Large intestine (tissue), 3 donors: ENCODE data around the gene DPP9. TPM values are rescaled to one million over a fixed set of nuclear protein-coding genes. Genes with fewer than 3 reads are reported as not detected.
"Not testable (repeated sequence)": the region's sequence is repeated elsewhere in the genome, so short reads cannot be mapped to it uniquely, and the experiment has no call there.

ENCODE experiments used
- DNase-seq, 2 donors: peaks; one replicate each; pipeline versions ENCODE4 v3.0.0 to v3.0.0-alpha.2; 2013
- H3K27ac ChIP-seq: one replicate; pipeline ENCODE4 v1.5.1; 2013; ENCODE audit warnings: low read length
- H3K27me3 ChIP-seq: 2 replicates; pipeline ENCODE4 v1.6.1; 2013; ENCODE audit warnings: low read length; ENCODE audit not compliant: control insufficient read depth, insufficient read depth
- H3K36me3 ChIP-seq: 2 replicates; pipeline ENCODE4 v1.6.1; 2013; ENCODE audit warnings: low read length; ENCODE audit not compliant: control insufficient read depth, insufficient read depth
- H3K4me1 ChIP-seq: one replicate; pipeline ENCODE4 v1.6.1; 2013; ENCODE audit warnings: low read length; ENCODE audit not compliant: control insufficient read depth, insufficient read depth
- H3K4me3 ChIP-seq: one replicate; pipeline ENCODE4 v1.5.1; 2013; ENCODE audit warnings: low read length
- H3K9me3 ChIP-seq: one replicate; pipeline ENCODE4 v1.6.1; 2013; ENCODE audit warnings: mild to moderate bottlenecking, low read depth, low read length, moderate library complexity; ENCODE audit not compliant: control insufficient read depth
- WGBS: methylation state at CpG from one replicate; pipeline ENCODE4 v1.1.5; 2013; ENCODE audit warnings: low lambda C conversion rate; ENCODE audit not compliant: insufficient coverage; 5-methylcytosine and 5-hydroxymethylcytosine counted together
- polyA plus RNA-seq: library from polyadenylated mRNA; unstranded; fragments of 120-200 nt; gene quantifications from one replicate; pipeline ENCODE4 v1.2.1, GENCODE V29; 2013

DPP9 gene
- polyA plus RNA-seq, 1 donor = 34.7 TPM

GRCh38 chr19:4688587-4688986 lies 35.1 kb downstream of the DPP9 start:
- H3K9me3 ChIP-seq = no peaks in the 10 kb centered on the region
- DNase-seq = no peak
- no CpG with 5 or more reads among the region's 26 CpGs for WGBS

GRCh38 chr19:4687396-4687795 lies 36.2 kb downstream of the DPP9 start:
- H3K4me3 ChIP-seq = no peak overlapping the region
- H3K27ac ChIP-seq = no peak overlapping the region
- no peaks in the 10 kb centered on the region for H3K27me3 ChIP-seq
- H3K4me1 ChIP-seq = no peaks in the 10 kb centered on the region
- H3K36me3 ChIP-seq = peaks cover 83% of the 10 kb centered on the region
- DNase-seq = no peak
- H3K9me3 ChIP-seq = no peaks in the 10 kb centered on the region
- no CpG with 5 or more reads among the region's 11 CpGs for WGBS

More at GRCh38 chr19:4688587-4688986, 35.1 kb downstream of the DPP9 start:
- no peak overlapping the region for H3K4me3 ChIP-seq
- H3K4me1 ChIP-seq = no peaks in the 10 kb centered on the region
- H3K36me3 ChIP-seq = peaks cover 86% of the 10 kb centered on the region
- no peaks in the 10 kb centered on the region for H3K27me3 ChIP-seq
- no peak overlapping the region for H3K27ac ChIP-seq

GRCh38 chr19:4686700-4687099 lies 36.9 kb downstream of the DPP9 start:
- Histone ChIP-seq H3K9me3 (no peaks in the 10 kb centered on the region), H3K4me3 (no peak overlapping the region), H3K27ac (no peak overlapping the region), H3K36me3 (peaks cover 83% of the 10 kb centered on the region), H3K4me1 (no peaks in the 10 kb centered on the region), H3K27me3 (no peaks in the 10 kb centered on the region)
- no CpG with 5 or more reads among the region's 10 CpGs for WGBS
- DNase-seq = no peak

GRCh38 chr19:4684312-4685095 lies 39.1 kb downstream of the DPP9 start:
- Histone ChIP-seq H3K4me3 (no peak overlapping the region), H3K9me3 (no peaks in the 10 kb centered on the region), H3K4me1 (no peaks in the 10 kb centered on the region), H3K36me3 (peaks cover 77% of the 10 kb centered on the region), H3K27me3 (no peaks in the 10 kb centered on the region), H3K27ac (no peak overlapping the region)
- DNase-seq = no peak
- no CpG with 5 or more reads among the region's 28 CpGs for WGBS

GRCh38 chr19:4682417-4683200 lies 41.0 kb downstream of the DPP9 start:
- WGBS = no CpG with 5 or more reads among the region's 45 CpGs
- H3K36me3 ChIP-seq = peaks cover 71% of the 10 kb centered on the region

GRCh38 chr19:4680021-4680420 lies 43.6 kb downstream of the DPP9 start:
- H3K27me3 ChIP-seq, H3K4me1 ChIP-seq, DNase-seq, H3K9me3 ChIP-seq, H3K4me3 ChIP-seq, H3K27ac ChIP-seq: not testable (repeated sequence)
- H3K36me3 ChIP-seq = peaks cover 54% of the 10 kb centered on the region
- no CpG with 5 or more reads among the region's 7 CpGs for WGBS

More at GRCh38 chr19:4682417-4683200, 41.0 kb downstream of the DPP9 start:
- Histone ChIP-seq H3K4me3 (no peak overlapping the region), H3K4me1 (no peaks in the 10 kb centered on the region), H3K27me3 (no peaks in the 10 kb centered on the region), H3K27ac (no peak overlapping the region), H3K9me3 (no peaks in the 10 kb centered on the region)
- no peak for DNase-seq

GRCh38 chr19:4678881-4679790 lies 44.5 kb downstream of the DPP9 start:
- H3K36me3 ChIP-seq = peaks cover 51% of the 10 kb centered on the region
- no peak overlapping the region for H3K27ac ChIP-seq
- H3K27me3 ChIP-seq = no peaks in the 10 kb centered on the region
- no peaks in the 10 kb centered on the region for H3K4me1 ChIP-seq
- H3K4me3 ChIP-seq = no peak overlapping the region
- peak in 1 of 2 donors; percentile 20 for DNase-seq
- no CpG with 5 or more reads among the region's 34 CpGs for WGBS
- no peaks in the 10 kb centered on the region for H3K9me3 ChIP-seq

- Histone ChIP-seq H3K4me3 (no peak overlapping the region), H3K36me3 (peaks cover 34% of the 10 kb centered on the region), H3K27me3 (no peaks in the 10 kb centered on the region), H3K9me3 (no peaks in the 10 kb centered on the region), H3K27ac (no peak overlapping the region), H3K4me1 (no peaks in the 10 kb centered on the region)
- DNase-seq = peak; percentile 21 to 38
- no CpG with 5 or more reads among the region's 17 CpGs for WGBS
Measured at GRCh38 chr19:4676955-4677731, 46.5 kb downstream of the DPP9 start.

GRCh38 chr19:4675346-4675745 lies 48.3 kb downstream of the DPP9 start:
- WGBS = no CpG with 5 or more reads among the region's 16 CpGs
- peaks cover 26% of the 10 kb centered on the region for H3K36me3 ChIP-seq
- no peak for DNase-seq

More at GRCh38 chr19:4675346-4675745, 48.3 kb downstream of the DPP9 start:
- H3K9me3 ChIP-seq = no peaks in the 10 kb centered on the region
- H3K4me1 ChIP-seq = no peaks in the 10 kb centered on the region
- no peaks in the 10 kb centered on the region for H3K27me3 ChIP-seq
- no peak overlapping the region for H3K4me3 ChIP-seq
- no peak overlapping the region for H3K27ac ChIP-seq
